GM19043 (cell line): ENCODE measurements around the gene REX1BD.
"Not testable (repeated sequence)": the region's sequence is repeated elsewhere in the genome, so short reads cannot be mapped to it uniquely, and the experiment has no call there.

Source experiments
- ATAC-seq: cut with Tn5 transposase; IDR thresholded peaks from one replicate; pipeline ENCODE4 v1.9.1; 2021; ENCODE audit warnings: low read depth; ENCODE audit not compliant: unreplicated experiment

The REX1BD gene

GRCh38 chr19:18600692-18601397, 12.2 kb downstream of the REX1BD start:
- not testable (repeated sequence) for ATAC-seq

GRCh38 chr19:18601875-18602274, 13.3 kb downstream of the REX1BD start:
- ATAC-seq, result no peak

- ATAC-seq, result no peak
Measured at GRCh38 chr19:18603255-18603957, 14.8 kb downstream of the REX1BD start.

DNA sequence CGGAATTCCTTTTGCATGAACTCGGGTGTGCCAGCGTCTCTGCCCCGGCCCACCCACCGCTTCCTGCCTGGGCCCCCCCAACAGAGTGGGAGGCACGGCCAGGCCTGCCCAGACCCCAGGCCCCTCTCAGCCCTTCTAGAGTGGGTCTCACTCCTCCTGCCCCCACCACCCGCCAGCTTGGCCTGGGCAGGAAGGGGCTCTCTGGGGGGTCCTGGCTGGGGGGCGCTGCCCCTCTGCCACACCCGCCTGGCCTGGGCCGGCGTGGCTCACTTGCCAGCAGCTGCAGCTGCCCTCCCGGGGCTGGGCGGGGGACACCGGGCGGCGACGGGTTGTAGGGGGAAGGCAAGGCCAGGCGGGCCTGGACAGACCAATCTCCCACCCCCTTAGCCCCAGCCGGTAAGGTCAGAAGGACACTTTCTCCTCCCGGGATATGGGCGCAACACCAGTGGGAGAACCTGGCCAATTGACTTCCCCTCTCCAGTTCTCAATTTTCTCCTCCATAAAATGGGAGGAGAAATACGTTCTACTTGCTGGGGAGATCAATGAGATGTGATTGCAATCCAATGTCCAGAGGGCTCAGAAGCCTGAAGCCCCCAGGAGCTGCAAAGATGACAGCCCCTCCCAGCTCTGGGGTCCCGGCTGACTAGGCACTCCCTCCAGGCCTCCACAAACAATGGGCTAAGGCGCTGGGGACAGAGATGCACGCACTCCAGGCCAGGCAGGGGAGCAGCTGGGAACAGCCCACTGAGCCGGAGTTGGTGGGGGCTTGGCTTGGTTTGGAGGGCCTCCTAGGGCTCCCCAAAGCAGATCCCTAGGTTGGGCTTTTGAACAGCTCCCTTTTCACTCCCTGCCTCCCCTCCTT, 15.6 kb downstream of the REX1BD start:
- no peak for ATAC-seq

DNA sequence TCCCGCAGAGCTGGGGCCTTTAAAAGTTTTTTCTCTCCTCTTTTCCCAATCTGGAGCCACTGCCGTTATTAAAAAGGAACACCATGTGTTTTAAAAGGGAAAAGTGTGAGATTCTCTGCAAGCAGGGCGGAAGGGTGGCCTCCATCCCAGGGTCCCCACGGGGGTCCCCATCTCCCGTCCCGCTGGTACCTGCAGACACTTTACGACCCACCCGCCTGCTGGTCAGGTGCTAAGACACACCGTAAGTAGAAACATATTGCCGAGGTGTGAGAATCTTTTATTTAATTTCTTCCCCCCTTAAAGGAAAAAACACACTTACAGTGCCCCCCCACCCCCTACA, 16.2 kb downstream of the REX1BD start:
- no peak for ATAC-seq

DNA sequence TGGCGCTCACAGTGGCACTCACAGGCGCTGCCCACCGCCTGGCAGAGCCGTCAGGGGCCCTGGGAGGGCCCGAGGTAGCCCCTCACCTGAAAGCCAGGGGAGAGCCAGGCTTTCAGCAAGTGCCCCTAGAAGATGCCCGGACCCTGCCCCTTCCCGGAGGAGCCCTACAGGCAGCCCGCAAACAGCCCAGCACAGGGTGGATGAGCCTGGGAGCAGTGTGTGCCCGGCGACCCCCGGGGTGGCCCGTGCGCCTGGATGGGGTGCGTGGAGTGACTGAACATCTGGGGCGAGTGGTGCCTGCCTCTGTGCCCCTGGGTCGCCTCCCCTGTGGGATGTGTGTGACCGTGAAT, 16.6 kb downstream of the REX1BD start:
- ATAC-seq, result no peak

- ATAC-seq, result no peak
Measured at GRCh38 chr19:18605546-18606280, 17.1 kb downstream of the REX1BD start.

- no peak for ATAC-seq
Measured at GRCh38 chr19:18606281-18607225, 18.0 kb downstream of the REX1BD start, which contains the start of gene CRLF1. Gene CRLF1 (minus strand): TSS chr19:18606799. CDS start chr19:18606656, 143 bp downstream.

DNA sequence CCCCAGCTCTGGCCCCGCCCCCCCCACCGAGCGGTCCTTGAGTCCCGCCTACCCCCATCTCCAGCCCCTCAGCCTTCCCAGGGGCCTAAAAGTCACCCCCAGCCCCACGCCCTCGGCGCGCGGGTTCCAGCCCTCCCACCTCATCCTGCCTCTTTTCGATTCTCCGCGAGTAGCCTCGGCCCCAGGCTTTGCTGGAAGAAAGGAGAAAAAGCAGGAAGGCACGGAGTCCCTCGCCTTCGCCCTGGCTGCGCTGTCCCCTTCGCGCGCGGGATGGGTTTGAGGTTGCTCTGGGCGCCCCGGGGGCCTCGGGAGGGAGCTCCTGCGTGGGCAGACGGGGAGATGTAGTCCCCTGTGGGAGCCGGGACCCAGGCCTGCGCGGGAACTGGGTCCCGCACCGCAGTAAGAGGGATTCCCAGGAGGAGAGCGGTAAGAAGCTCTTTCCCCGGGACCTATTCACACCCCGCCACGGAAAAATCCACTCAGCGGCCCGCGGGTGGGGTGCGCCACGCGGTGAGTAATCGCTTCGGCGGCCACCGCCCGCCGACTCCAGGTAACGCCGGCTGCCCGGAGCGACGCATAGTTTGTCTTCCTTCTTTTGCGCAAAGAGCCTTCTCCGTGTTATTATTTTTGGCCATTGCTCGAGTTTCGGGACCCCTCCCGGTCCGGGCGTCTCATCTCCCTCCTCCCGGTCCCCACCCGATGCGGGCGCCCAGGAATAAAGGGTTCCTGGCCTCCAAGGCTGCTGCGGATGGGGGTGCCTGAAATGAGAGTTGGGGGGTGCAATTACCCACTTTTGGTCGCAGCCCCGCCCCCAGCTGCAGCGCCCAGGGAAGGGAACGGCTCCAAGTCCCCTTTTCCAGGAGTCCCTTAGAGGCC, 18.9 kb downstream of the REX1BD start:
- no peak for ATAC-seq

DNA sequence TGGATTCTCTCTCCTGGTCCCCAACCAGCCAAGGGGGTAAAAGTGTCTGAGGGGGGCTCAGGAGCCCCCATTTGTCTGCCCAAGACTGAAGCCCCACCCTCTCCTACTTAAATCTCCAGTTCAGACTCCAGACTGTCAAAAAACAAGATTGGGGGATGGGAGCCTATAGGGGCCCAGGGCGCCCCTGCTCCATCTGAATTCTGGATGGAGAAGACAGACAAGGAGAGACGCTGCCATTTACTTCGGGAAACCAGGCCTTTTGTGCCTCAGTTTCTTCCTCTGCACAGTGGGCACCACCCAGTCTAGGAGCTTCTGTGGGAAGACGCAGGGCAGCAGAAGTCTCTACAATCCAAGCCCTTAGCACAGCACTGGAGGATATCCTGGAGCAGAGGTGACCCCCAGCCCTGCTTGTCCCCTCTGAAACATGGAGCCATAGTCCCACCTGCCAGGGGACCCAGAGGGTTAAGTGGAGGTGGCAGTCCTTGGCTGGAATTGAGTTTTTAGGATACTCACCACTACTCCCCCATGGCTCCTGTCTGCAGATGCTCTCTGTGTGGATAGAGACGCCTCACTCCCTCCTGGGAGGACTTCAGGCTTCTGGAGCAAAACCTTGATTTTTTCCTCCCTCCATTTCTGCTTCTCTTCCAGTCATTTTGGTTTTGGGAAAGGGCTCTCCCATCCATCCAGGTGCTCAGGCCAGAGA, 19.7 kb downstream of the REX1BD start:
- ATAC-seq, result no peak

- no peak for ATAC-seq
Measured at GRCh38 chr19:18608805-18609716, 20.5 kb downstream of the REX1BD start.

- no peak for ATAC-seq
Measured at GRCh38 chr19:18609717-18610051, 21.1 kb downstream of the REX1BD start.

- ATAC-seq, result no peak
Measured at GRCh38 chr19:18610245-18610555, 21.6 kb downstream of the REX1BD start.

- ATAC-seq, result no peak
Measured at GRCh38 chr19:18610556-18611326, 22.1 kb downstream of the REX1BD start.

DNA sequence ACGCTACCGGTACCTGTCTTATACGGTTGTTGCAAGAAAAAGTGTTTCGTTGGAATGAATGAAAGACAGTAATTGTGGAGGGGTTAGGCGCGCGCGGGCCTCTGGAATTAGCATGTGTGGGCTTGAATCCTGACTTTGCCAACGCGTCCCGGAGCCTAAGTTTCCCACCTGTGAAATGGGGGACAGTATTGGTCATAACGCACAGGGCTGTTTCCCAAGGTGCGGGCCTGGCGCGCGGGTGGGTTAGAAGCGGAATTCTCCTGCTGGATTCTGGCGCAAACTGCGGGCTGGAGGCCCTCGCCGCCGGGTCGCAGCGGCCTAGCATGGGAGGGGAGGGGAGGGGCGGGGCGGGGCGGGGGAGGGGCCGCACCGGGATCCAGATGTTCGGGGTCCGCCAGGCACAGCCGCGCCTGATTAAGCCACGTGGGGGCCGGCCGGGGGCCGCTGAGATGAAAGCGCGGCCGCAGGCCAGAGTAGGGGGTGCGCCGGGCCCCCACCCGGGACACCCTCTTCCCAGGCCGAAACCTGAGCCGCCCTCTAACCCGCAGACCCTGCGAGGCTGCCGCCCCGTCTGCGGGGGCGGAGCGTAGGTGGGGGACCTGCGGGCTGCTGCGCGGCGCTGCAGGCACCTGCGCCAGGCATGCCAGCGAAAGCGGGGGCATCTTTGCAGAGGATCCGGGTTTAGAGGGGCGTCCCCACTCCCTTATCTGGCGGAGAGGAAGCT, 22.9 kb downstream of the REX1BD start:
- ATAC-seq, result no peak
